GM19328 (cell line): ENCODE results near the gene MMP1.
"Not testable (repeated sequence)": the region's sequence is repeated elsewhere in the genome, so short reads cannot be mapped to it uniquely, and the experiment has no call there.

Source experiments
- ATAC-seq: cut with Tn5 transposase; IDR thresholded peaks from one replicate; pipeline ENCODE4 v1.9.1; 2021; ENCODE audit warnings: mild to moderate bottlenecking, moderate library complexity; ENCODE audit not compliant: unreplicated experiment

MMP1 gene

DNA sequence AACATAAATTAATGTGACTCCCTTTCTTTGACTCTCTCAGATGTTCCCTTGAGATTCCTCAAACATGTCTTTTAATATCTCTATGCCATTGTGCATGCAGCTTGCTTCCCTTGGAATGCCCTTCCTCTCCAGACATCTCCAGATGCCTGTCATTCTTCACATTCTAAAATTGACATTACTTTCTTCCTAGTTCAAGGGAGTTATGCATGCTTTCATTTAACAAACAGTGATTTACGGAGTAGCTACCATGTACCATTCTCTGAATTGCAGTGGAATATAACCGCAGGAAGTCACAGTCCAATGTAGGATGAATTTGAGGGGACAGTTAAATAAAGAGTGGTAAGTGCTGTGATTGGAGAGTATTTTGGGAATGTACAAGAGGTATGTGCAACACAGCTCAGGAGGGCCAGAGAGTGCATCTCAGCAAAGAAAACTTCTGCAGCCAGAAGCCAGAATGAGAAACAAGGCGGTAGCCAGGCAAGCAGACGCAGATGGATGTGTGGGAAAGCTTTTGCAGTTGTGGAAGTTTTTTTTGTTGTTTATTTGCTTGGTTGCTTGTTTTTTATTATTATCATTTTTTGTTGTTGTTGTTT, 36.2 kb downstream of the MMP1 start:
- no peak for ATAC-seq

DNA sequence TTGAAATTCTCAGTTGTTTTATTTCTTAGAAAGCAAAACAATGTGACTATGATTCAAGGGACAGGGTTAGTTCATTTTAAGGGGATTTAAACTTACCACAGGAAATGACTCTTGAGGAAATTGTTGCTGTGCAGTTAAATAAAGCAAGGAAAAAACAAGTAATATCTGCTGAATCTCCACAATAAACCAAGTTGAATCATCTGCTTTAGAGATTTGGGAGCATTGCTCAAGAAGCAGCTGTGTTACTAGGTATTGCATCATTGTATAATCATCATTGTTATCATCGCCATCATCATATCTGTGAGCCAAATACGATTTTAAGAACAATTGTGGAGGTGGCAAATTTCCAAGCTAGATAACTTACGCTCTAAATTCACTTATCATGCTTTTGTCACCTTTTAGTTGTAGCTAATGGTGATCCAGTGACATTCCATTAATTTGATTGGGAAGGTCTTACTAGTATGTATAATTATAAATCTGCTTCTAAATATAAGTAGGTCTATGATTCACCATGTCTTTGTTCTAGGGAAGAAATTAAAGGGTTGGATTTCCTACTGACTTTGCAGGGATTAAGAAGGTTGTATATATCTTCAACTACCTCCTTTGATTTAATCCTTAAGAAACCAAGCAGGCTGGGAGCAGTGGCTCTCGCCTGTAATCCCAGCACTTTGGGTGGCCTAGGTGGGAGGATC, 37.5 kb downstream of the MMP1 start:
- ATAC-seq = no peak

GRCh38 chr11:102757823-102758549, 40.0 kb downstream of the MMP1 start:
- no peak for ATAC-seq

- ATAC-seq = no peak
These were observed 44.7 kb downstream of the MMP1 start for GRCh38 chr11:102753267-102753666.

GRCh38 chr11:102751673-102752072, 46.3 kb downstream of the MMP1 start:
- no peak for ATAC-seq

DNA sequence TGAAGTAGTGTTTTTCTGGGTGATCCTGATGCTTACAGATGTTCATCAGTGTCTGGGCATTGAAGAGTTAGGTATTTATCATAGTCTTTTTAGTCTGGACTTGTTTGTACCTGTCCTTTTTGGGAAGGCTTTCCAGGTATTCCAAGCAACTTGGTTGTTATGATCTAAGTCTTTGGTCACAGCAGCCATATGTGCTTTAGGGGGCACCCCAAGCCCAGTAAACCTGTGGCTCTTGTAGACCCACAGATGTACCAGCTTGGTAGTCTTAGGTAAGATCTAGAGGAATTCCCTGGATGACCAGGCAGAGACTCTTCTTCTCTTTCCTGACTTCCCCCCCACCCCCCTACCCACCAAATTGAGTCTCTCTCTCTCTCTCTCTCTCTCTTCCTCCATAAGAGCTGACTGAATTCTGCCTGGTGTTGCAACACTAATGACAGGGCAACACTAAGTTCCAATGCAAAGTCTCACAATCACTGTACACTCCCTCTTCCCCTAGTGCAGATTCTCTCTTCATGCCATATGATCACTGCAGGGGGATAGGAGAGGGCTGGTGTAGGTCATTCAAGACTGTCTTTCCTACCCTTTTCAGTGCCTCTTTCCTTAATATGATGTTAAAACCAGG, 48.7 kb downstream of the MMP1 start:
- ATAC-seq = no peak

GRCh38 chr11:102746746-102747578, 51.0 kb downstream of the MMP1 start:
- ATAC-seq = not testable (repeated sequence)
